Measurements from ENCODE around the gene KCNG4. TPM values are rescaled to one million over a fixed set of nuclear protein-coding genes. Genes with fewer than 3 reads are reported as not detected.
A peak's percentile ranks its signal among the peaks of the same experiment; 100 is the strongest.

KCNG4 gene
- total RNA-seq, 2 donors from 2014 or later = not detected

GRCh38 chr16:84270531-84270930 lies 30.7 kb upstream of the KCNG4 start:
- DNase-seq (ENCODE audit: low spot score in 2 of 2) (no peak), ATAC-seq (no peak)
- no peaks in the 10 kb centered on the region for H3K9me3 Mint-ChIP-seq
- no peak overlapping the region for H3K27ac Mint-ChIP-seq
- H3K36me3 Mint-ChIP-seq = no peaks in the 10 kb centered on the region

GRCh38 chr16:84270071-84270470 lies 30.3 kb upstream of the KCNG4 start:
- ATAC-seq = no peak
- Mint-ChIP-seq H3K9me3 (no peaks in the 10 kb centered on the region), H3K27ac (no peak overlapping the region)

GRCh38 chr16:84268291-84269040 lies 28.7 kb upstream of the KCNG4 start:
- no peaks in the 10 kb centered on the region for H3K9me3 Mint-ChIP-seq
- no peaks in the 10 kb centered on the region for H3K36me3 Mint-ChIP-seq
- DNase-seq (ENCODE audit: low spot score in 2 of 2) (no peak), ATAC-seq (no peak)
- no peak overlapping the region for H3K27ac Mint-ChIP-seq

More at GRCh38 chr16:84270071-84270470, 30.3 kb upstream of the KCNG4 start:
- no peaks in the 10 kb centered on the region for H3K36me3 Mint-ChIP-seq
- no peak for DNase-seq (ENCODE audit: low spot score in 2 of 2)

- ATAC-seq (no peak), DNase-seq (ENCODE audit: low spot score in 2 of 2) (no peak)
- H3K27ac Mint-ChIP-seq = no peak overlapping the region
- no peaks in the 10 kb centered on the region for H3K36me3 Mint-ChIP-seq
- no peaks in the 10 kb centered on the region for H3K9me3 Mint-ChIP-seq
Measured at GRCh38 chr16:84267380-84267779, 27.6 kb upstream of the KCNG4 start.

GRCh38 chr16:84266451-84266850 lies 26.6 kb upstream of the KCNG4 start:
- DNase-seq (ENCODE audit: low spot score in 2 of 2) (peak in 1 of 2 donors; percentile 38), ATAC-seq (peak; percentile 73 to 97)
- Mint-ChIP-seq H3K9me3 (no peaks in the 10 kb centered on the region), H3K27ac (no peak overlapping the region), H3K36me3 (no peaks in the 10 kb centered on the region)

- ATAC-seq = no peak
- Mint-ChIP-seq H3K27ac (no peak overlapping the region), H3K9me3 (peaks cover 0 to 4% of the 10 kb centered on the region in 2 donors), H3K36me3 (no peaks in the 10 kb centered on the region)
- DNase-seq (ENCODE audit: low spot score in 2 of 2) = no peak
Measured at GRCh38 chr16:84262939-84263338, 23.1 kb upstream of the KCNG4 start.

GRCh38 chr16:84262031-84262430 lies 22.2 kb upstream of the KCNG4 start:
- Mint-ChIP-seq H3K27ac (no peak overlapping the region), H3K36me3 (no peaks in the 10 kb centered on the region), H3K9me3 (peaks cover 0 to 4% of the 10 kb centered on the region in 2 donors)
- ATAC-seq = no peak
- DNase-seq (ENCODE audit: low spot score in 2 of 2) = no peak

GRCh38 chr16:84260766-84261554 lies 21.1 kb upstream of the KCNG4 start:
- no peak for DNase-seq (ENCODE audit: low spot score in 2 of 2)
- ATAC-seq = no peak

GRCh38 chr16:84259691-84260090 lies 19.9 kb upstream of the KCNG4 start:
- DNase-seq (ENCODE audit: low spot score in 2 of 2) (no peak), ATAC-seq (no peak)
- Mint-ChIP-seq H3K36me3 (no peaks in the 10 kb centered on the region), H3K9me3 (peaks cover 4 to 5% of the 10 kb centered on the region in 2 donors), H3K27ac (no peak overlapping the region)

More at GRCh38 chr16:84260766-84261554, 21.1 kb upstream of the KCNG4 start:
- H3K36me3 Mint-ChIP-seq = no peaks in the 10 kb centered on the region
- H3K9me3 Mint-ChIP-seq = peaks cover 0 to 4% of the 10 kb centered on the region in 2 donors
- H3K27ac Mint-ChIP-seq = no peak overlapping the region

GRCh38 chr16:84258266-84258665 lies 18.5 kb upstream of the KCNG4 start:
- DNase-seq (ENCODE audit: low spot score in 2 of 2) (no peak), ATAC-seq (no peak)
- Mint-ChIP-seq H3K36me3 (no peaks in the 10 kb centered on the region), H3K27ac (no peak overlapping the region), H3K9me3 (peaks cover 4 to 5% of the 10 kb centered on the region in 2 donors)

GRCh38 chr16:84255050-84255810 lies 15.4 kb upstream of the KCNG4 start:
- ATAC-seq (no peak), DNase-seq (ENCODE audit: low spot score in 2 of 2) (no peak)
- Mint-ChIP-seq H3K27ac (no peak overlapping the region), H3K9me3 (peaks cover 4 to 5% of the 10 kb centered on the region in 2 donors), H3K36me3 (no peaks in the 10 kb centered on the region)

GRCh38 chr16:84254062-84254461 lies 14.2 kb upstream of the KCNG4 start:
- no peaks in the 10 kb centered on the region for H3K36me3 Mint-ChIP-seq

GRCh38 chr16:84253173-84253572 lies 13.4 kb upstream of the KCNG4 start:
- Mint-ChIP-seq H3K27ac (no peak overlapping the region), H3K36me3 (no peaks in the 10 kb centered on the region), H3K9me3 (peaks cover 0 to 5% of the 10 kb centered on the region in 2 donors)
- DNase-seq (ENCODE audit: low spot score in 2 of 2) (no peak), ATAC-seq (no peak)

More at GRCh38 chr16:84254062-84254461, 14.2 kb upstream of the KCNG4 start:
- H3K27ac Mint-ChIP-seq = no peak overlapping the region
- no peak for ATAC-seq
- DNase-seq (ENCODE audit: low spot score in 2 of 2) = no peak
- peaks cover 2 to 5% of the 10 kb centered on the region in 2 donors for H3K9me3 Mint-ChIP-seq

- DNase-seq (ENCODE audit: low spot score in 2 of 2) (no peak), ATAC-seq (no peak)
- Mint-ChIP-seq H3K9me3 (peaks cover 0 to 5% of the 10 kb centered on the region in 2 donors), H3K27ac (no peak overlapping the region), H3K36me3 (no peaks in the 10 kb centered on the region)
Measured at GRCh38 chr16:84252184-84252583, 12.4 kb upstream of the KCNG4 start.

GRCh38 chr16:84247844-84248243 lies 8.0 kb upstream of the KCNG4 start:
- no peak for DNase-seq (ENCODE audit: low spot score in 2 of 2)
- Mint-ChIP-seq H3K36me3 (peaks cover 0 to 4% of the 10 kb centered on the region in 2 donors), H3K9me3 (peaks cover 0 to 11% of the 10 kb centered on the region in 2 donors), H3K27ac (no peak overlapping the region)
- no peak for ATAC-seq

GRCh38 chr16:84247331-84247730 lies 7.5 kb upstream of the KCNG4 start:
- H3K9me3 Mint-ChIP-seq = peaks cover 0 to 11% of the 10 kb centered on the region in 2 donors

GRCh38 chr16:84246679-84247077 lies 6.9 kb upstream of the KCNG4 start:
- peaks cover 0 to 4% of the 10 kb centered on the region in 2 donors for H3K36me3 Mint-ChIP-seq
- peak overlapping the region in 1 of 2 donors; percentile 0 for H3K27ac Mint-ChIP-seq
- DNase-seq (ENCODE audit: low spot score in 2 of 2) (no peak), ATAC-seq (no peak)
- peaks cover 0 to 11% of the 10 kb centered on the region in 2 donors for H3K9me3 Mint-ChIP-seq

More at GRCh38 chr16:84247331-84247730, 7.5 kb upstream of the KCNG4 start:
- H3K27ac Mint-ChIP-seq = no peak overlapping the region
- peaks cover 0 to 4% of the 10 kb centered on the region in 2 donors for H3K36me3 Mint-ChIP-seq
- DNase-seq (ENCODE audit: low spot score in 2 of 2) (no peak), ATAC-seq (no peak)

All from activated naive CD4-positive, alpha-beta T cell treated with anti-CD3 and anti-CD28 coated beads, Interleukin-2, amount 50 U/mL, for 72 hours (primary cell).